WTC11 (cell line): Measurements from ENCODE around the gene KRT6B. TPM values are rescaled to one million over a fixed set of nuclear protein-coding genes. Genes with fewer than 3 reads are reported as not detected.

Experiments
- ATAC-seq: fragments of 200-7000 bp; cut with Tn5 transposase; 2 replicates; pipeline ENCODE4 v1.10.0; 2021; ENCODE audit warnings: mild to moderate bottlenecking, moderate library complexity
- CTCF ChIA-PET: fragments of 300-600 bp; sonication (Branson Sonifier 250); formaldehyde crosslinking; loops from one replicate; lab custom pipeline; 2021; ENCODE audit warnings: antibody characterized with exemption; lab: Charles Lee
- POLR2A ChIA-PET: fragments of 350-600 bp; sonication (Branson Sonifier 250); formaldehyde crosslinking; loops from one replicate; lab custom pipeline; 2021; ENCODE audit warnings: antibody characterized with exemption; lab: Charles Lee
- DNase-seq: peaks from one replicate; pipeline ENCODE4 v3.0.0; 2021; ENCODE audit warnings: low spot score
- H3K27ac Mint-ChIP-seq: 2 replicates; pipeline ENCODE4 v1.8.0; 2021; ENCODE audit warnings: mixed read lengths
- H3K27me3 Mint-ChIP-seq: 2 replicates; pipeline ENCODE4 v1.8.0; 2021; ENCODE audit warnings: low read depth, mild to moderate bottlenecking, moderate library complexity, mixed read lengths
- H3K36me3 Mint-ChIP-seq: 2 replicates; pipeline ENCODE4 v1.8.0; 2021; ENCODE audit warnings: mixed read lengths
- H3K4me1 Mint-ChIP-seq: 2 replicates; pipeline ENCODE4 v1.8.0; 2022; ENCODE audit warnings: mixed read lengths
- H3K4me3 Mint-ChIP-seq: 2 replicates; pipeline ENCODE4 v1.8.0; 2021; ENCODE audit warnings: mild to moderate bottlenecking, moderate library complexity, mixed read lengths
- H3K9me3 Mint-ChIP-seq: 2 replicates; pipeline ENCODE4 v1.8.0; 2021; ENCODE audit warnings: mixed read lengths
- CREB1 ChIP-seq: sonication (generic); formaldehyde crosslinking; IDR thresholded peaks from 2 replicates; pipeline ENCODE4 v1.8.0; 2023; ENCODE audit warnings: mild to moderate bottlenecking, missing genetic modification reagents
- CTCF ChIP-seq: fragments of 200-600 bp; IDR thresholded peaks from 2 replicates; pipeline ENCODE4 v1.8.0; 2022; ENCODE audit warnings: antibody characterized with exemption
- ESRRA ChIP-seq: sonication (generic); formaldehyde crosslinking; IDR thresholded peaks from 2 replicates; pipeline ENCODE4 v1.8.1; 2022; ENCODE audit warnings: mild to moderate bottlenecking, missing genetic modification reagents, borderline replicate concordance
- FOXP4 ChIP-seq: sonication (generic); formaldehyde crosslinking; IDR thresholded peaks from 2 replicates; pipeline ENCODE4 v1.8.0; 2022; ENCODE audit warnings: mild to moderate bottlenecking, missing genetic modification reagents
- GTF2I ChIP-seq: fragments of 250-450 bp; sonication (Bioruptor Pico); conservative IDR thresholded peaks from 2 replicates; pipeline ENCODE4 v1.4.0; 2021; ENCODE audit warnings: mild to moderate bottlenecking
- HMGA2 ChIP-seq: fragments of 250-450 bp; sonication (Bioruptor Pico); IDR thresholded peaks from 2 replicates; pipeline ENCODE4 v1.4.0; 2021; ENCODE audit warnings: mild to moderate bottlenecking, moderate library complexity
- MYBL2 ChIP-seq: sonication (generic); formaldehyde crosslinking; IDR thresholded peaks from 2 replicates; pipeline ENCODE4 v1.8.1; 2023; ENCODE audit warnings: mild to moderate bottlenecking, moderate library complexity, missing genetic modification reagents
- PREB ChIP-seq: sonication (generic); formaldehyde crosslinking; IDR thresholded peaks from 2 replicates; pipeline ENCODE4 v1.8.1; 2022; ENCODE audit warnings: mild to moderate bottlenecking, missing genetic modification reagents, moderate library complexity, borderline replicate concordance
- RORB ChIP-seq: fragments of 250-450 bp; sonication (Bioruptor Pico); IDR thresholded peaks from 2 replicates; pipeline ENCODE4 v1.9.0; 2021; ENCODE audit warnings: mild to moderate bottlenecking
- SMAD4 ChIP-seq: sonication (generic); formaldehyde crosslinking; IDR thresholded peaks from 2 replicates; pipeline ENCODE4 v1.8.0; 2022; ENCODE audit warnings: mild to moderate bottlenecking, missing genetic modification reagents
- TP53 ChIP-seq: sonication (generic); formaldehyde crosslinking; IDR thresholded peaks from 2 replicates; pipeline ENCODE4 v1.8.1; 2023; ENCODE audit warnings: mild to moderate bottlenecking, missing genetic modification reagents
- ZBTB21 ChIP-seq: sonication (generic); formaldehyde crosslinking; IDR thresholded peaks from 2 replicates; pipeline ENCODE4 v1.8.1; 2023; ENCODE audit warnings: mild to moderate bottlenecking, missing genetic modification reagents, borderline replicate concordance
- ZNF138 ChIP-seq: sonication (generic); formaldehyde crosslinking; conservative IDR thresholded peaks from 2 replicates; pipeline ENCODE4 v1.8.1; 2022; ENCODE audit warnings: mild to moderate bottlenecking, moderate library complexity, missing genetic modification reagents
- ZNF281 ChIP-seq: sonication (generic); formaldehyde crosslinking; IDR thresholded peaks from 2 replicates; pipeline ENCODE4 v1.8.0; 2023; ENCODE audit warnings: mild to moderate bottlenecking, missing genetic modification reagents
- ZNF416 ChIP-seq: fragments of 250-450 bp; sonication (Bioruptor Pico); IDR thresholded peaks from 2 replicates; pipeline ENCODE4 v1.9.0; 2021; ENCODE audit warnings: mild to moderate bottlenecking, inconsistent platforms
- total RNA-seq: library from RNA; stranded (reverse); gene quantifications from 3 replicates; pipeline ENCODE4 v1.2.3, GENCODE V29; 2021
- TF ChIP-seq, protein P1 (sequence below): fragments of 250-450 bp; sonication (Bioruptor Pico); IDR thresholded peaks from 2 replicates; pipeline ENCODE4 v2.1.2; 2022; ENCODE audit warnings: mild to moderate bottlenecking, moderate library complexity

KRT6B gene
- total RNA-seq, 1 experiment from 2014 or later = not detected

- no peak overlapping the region for H3K4me3 Mint-ChIP-seq
- ChIA-PET CTCF (interaction anchor here (1.2 kb wide), 1 partner anchor 26 kb away, joined by 3 read pairs; no protein-coding TSS in a partner anchor), POLR2A (no interaction called here)
- no peak overlapping the region for H3K27ac Mint-ChIP-seq
- DNase-seq (no peak), ATAC-seq (no peak)
- TF ChIP-seq RORB (CRISPR knock-in tag) (no peak), HMGA2 (CRISPR knock-in tag) (peak; percentile 93), PREB (CRISPR knock-in tag) (no peak)
- peaks cover 17% of the 10 kb centered on the region for H3K36me3 Mint-ChIP-seq
- H3K4me1 Mint-ChIP-seq = no peaks in the 10 kb centered on the region
- peaks cover 51% of the 10 kb centered on the region for H3K9me3 Mint-ChIP-seq
- H3K27me3 Mint-ChIP-seq = peaks cover 4% of the 10 kb centered on the region; the same call in 1 of the 2 replicates
These were observed 22.3 kb upstream of the KRT6B start for GRCh38 chr12:52474212-52474611.

GRCh38 chr12:52473768-52474167, 21.8 kb upstream of the KRT6B start, which contains the start of gene KRT6C:
KRT6C (minus strand) TSS chr12:52473805; CDS start chr12:52473737, 68 bp downstream.
- Mint-ChIP-seq H3K27ac (no peak within 1 kb of the TSS), H3K9me3 (peaks cover 47% of the 10 kb centered on the region), H3K27me3 (peaks cover 4% of the 10 kb centered on the region; the same call in 1 of the 2 replicates), H3K4me3 (no peak within 1 kb of the TSS), H3K4me1 (no peaks in the 10 kb centered on the region), H3K36me3 (peaks cover 16% of the 10 kb centered on the region)
- TF ChIP-seq FOXP4 (no peak), TP53 (no peak), MYBL2 (CRISPR knock-in tag) (no peak), ESRRA (CRISPR knock-in tag) (no peak), SMAD4 (CRISPR knock-in tag) (no peak), GTF2I (CRISPR knock-in tag) (no peak), ZNF281 (CRISPR knock-in tag) (no peak), CTCF (no peak), ZBTB21 (CRISPR knock-in tag) (no peak), ZNF138 (CRISPR knock-in tag) (no peak), ZNF416 (CRISPR knock-in tag) (no peak), CREB1 (CRISPR knock-in tag) (no peak)
- TF ChIP-seq, protein P1, sequence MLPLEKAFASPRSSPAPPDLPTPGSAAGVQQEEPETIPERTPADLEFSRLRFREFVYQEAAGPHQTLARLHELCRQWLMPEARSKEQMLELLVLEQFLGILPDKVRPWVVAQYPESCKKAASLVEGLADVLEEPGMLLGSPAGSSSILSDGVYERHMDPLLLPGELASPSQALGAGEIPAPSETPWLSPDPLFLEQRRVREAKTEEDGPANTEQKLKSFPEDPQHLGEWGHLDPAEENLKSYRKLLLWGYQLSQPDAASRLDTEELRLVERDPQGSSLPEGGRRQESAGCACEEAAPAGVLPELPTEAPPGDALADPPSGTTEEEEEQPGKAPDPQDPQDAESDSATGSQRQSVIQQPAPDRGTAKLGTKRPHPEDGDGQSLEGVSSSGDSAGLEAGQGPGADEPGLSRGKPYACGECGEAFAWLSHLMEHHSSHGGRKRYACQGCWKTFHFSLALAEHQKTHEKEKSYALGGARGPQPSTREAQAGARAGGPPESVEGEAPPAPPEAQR (CRISPR knock-in tag) = no peak
- CTCF ChIA-PET = interaction anchor here (1.2 kb wide), 1 partner anchor 27 kb away, joined by 3 read pairs; no protein-coding TSS in a partner anchor
- no peak for ATAC-seq
- POLR2A ChIA-PET = no interaction called here
- DNase-seq = no peak
